Esophagus muscularis mucosa (tissue), 4 donors: ENCODE data around the gene LRRC4C. TPM values are rescaled to one million over a fixed set of nuclear protein-coding genes. Genes with fewer than 3 reads are reported as not detected.
A peak's percentile ranks its signal among the peaks of the same experiment; 100 is the strongest.

ENCODE experiments used
- DNase-seq: peaks from one replicate; pipeline ENCODE4 v3.0.0-alpha.2; 2017; ENCODE audit errors: extremely low spot score
- H3K27ac ChIP-seq, 4 donors: fragments of 200-600 bp; sonication (generic); replicated peaks in 1 of 4; 1 replicate in 3 of 4; 2 replicates in 1 of 4; pipeline ENCODE4 v1.5.1; 2016 to 2019; ENCODE audit warnings: mild to moderate bottlenecking in 1 of 4
- H3K27me3 ChIP-seq, 4 donors: fragments of 200-600 bp; sonication (generic); one replicate each; pipeline versions ENCODE4 v1.5.1 to v1.6.0; 2016 to 2019
- H3K36me3 ChIP-seq, 4 donors: fragments of 200-600 bp; sonication (generic); one replicate each; pipeline ENCODE4 v1.5.1; 2016 to 2019
- H3K4me1 ChIP-seq, 4 donors: fragments of 200-600 bp; sonication (generic); one replicate each; pipeline ENCODE4 v1.5.1; 2016 to 2019
- H3K4me3 ChIP-seq, 4 donors: fragments of 200-600 bp; sonication (generic); 1 replicate in 2 of 4; 2 replicates in 2 of 4; pipeline ENCODE4 v1.5.1; 2016 to 2019; ENCODE audit warnings: mild to moderate bottlenecking in 4 of 4, moderate library complexity in 1 of 4
- H3K9me3 ChIP-seq, 4 donors: fragments of 200-600 bp; sonication (generic); 1 replicate in 3 of 4; 2 replicates in 1 of 4; pipeline ENCODE4 v1.5.1; 2016 to 2019
- CTCF ChIP-seq, 3 experiments: fragments of 200-600 bp in 2 of 3; fragments of 450-650 bp in 1 of 3; sonication (generic) in 2 of 3; IDR thresholded peaks; one replicate each; pipeline ENCODE4 v1.5.1; 2017 to 2019; ENCODE audit warnings: antibody characterized with exemption in 3 of 3, mild to moderate bottlenecking in 2 of 3, moderate library complexity in 1 of 3
- EP300 ChIP-seq: sonication (generic); formaldehyde crosslinking; IDR thresholded peaks from one replicate; pipeline ENCODE4 v1.6.1; 2017; ENCODE audit warnings: antibody characterized with exemption
- POLR2A ChIP-seq: fragments of 450-650 bp; IDR thresholded peaks from one replicate; pipeline ENCODE4 v1.6.1; 2017; ENCODE audit warnings: antibody characterized with exemption, moderate library complexity, mild to moderate bottlenecking, low read depth
- POLR2AphosphoS5 ChIP-seq, 2 donors: sonication (generic); formaldehyde crosslinking; IDR thresholded peaks; one replicate each; pipeline ENCODE4 v1.6.1; 2017; ENCODE audit warnings: antibody characterized with exemption in 2 of 2
- WGBS: methylation state at CpG from one replicate; pipeline ENCODE4 v1.1.5; 2018; 5-methylcytosine and 5-hydroxymethylcytosine counted together
- intact Hi-C: fragments of 100-400 bp; cut with DNase I; formaldehyde crosslinking; loops from one replicate; pipeline ENCODE4 v1.15.1; 2023
- total RNA-seq, 4 donors: library from RNA; depleted of rRNA; stranded (reverse); fragments of >200 nt; gene quantifications; one replicate each; pipeline versions ENCODE4 v1.1.0 to v1.2.1, GENCODE V29; 2016

Gene LRRC4C
- total RNA-seq, 4 donors from 2014 or later, result 1.2 to 4.0 (median 2.2) TPM

- Histone ChIP-seq H3K36me3 (no peaks in the 10 kb centered on the region), H3K4me3 (peak overlapping the region; percentile 57 to 73 (median 59)), H3K9me3 (no peaks in the 10 kb centered on the region), H3K27ac (peak overlapping the region; percentile 57 to 78 (median 71)), H3K4me1 (peaks cover 6 to 15% (median 13%) of the 10 kb centered on the region in 4 donors), H3K27me3 (peaks cover 0 to 42% (median 2%) of the 10 kb centered on the region in 4 donors)
- no peak for DNase-seq
- intact Hi-C loops, result loop anchor here (10.0 kb wide), 1 partner anchor 918 kb away; no protein-coding TSS in a partner anchor
- TF ChIP-seq POLR2AphosphoS5 (IDR thresholded peaks at IDR 0.05), result no peak
- TF ChIP-seq CTCF (IDR thresholded peaks at IDR 0.05), result no peak
- no peak for TF ChIP-seq POLR2A
- TF ChIP-seq EP300, result no peak
- 2% methylated on average over 37 of the region's 37 CpGs for WGBS
Observed at GRCh38 chr11:40292721-40293508, 1166.5 kb downstream of the LRRC4C start.

GRCh38 chr11:40291741-40292140 lies 1167.7 kb downstream of the LRRC4C start:
- H3K27ac ChIP-seq, result no peak overlapping the region
- no peaks in the 10 kb centered on the region for H3K9me3 ChIP-seq
- no peaks in the 10 kb centered on the region for H3K36me3 ChIP-seq
- H3K27me3 ChIP-seq, result peaks cover 0 to 42% (median 2%) of the 10 kb centered on the region in 4 donors
- WGBS, result 68% methylated on average over 7 of the region's 7 CpGs
- TF ChIP-seq POLR2A, result no peak
- TF ChIP-seq EP300, result no peak
- no peak for TF ChIP-seq POLR2AphosphoS5 (IDR thresholded peaks at IDR 0.05)
- no peak for TF ChIP-seq CTCF (IDR thresholded peaks at IDR 0.05)
- no peak for DNase-seq
- H3K4me3 ChIP-seq, result peak overlapping the region; percentile 37 to 59 (median 58)
- intact Hi-C loops, result loop anchor here (10.0 kb wide), 1 partner anchor 917 kb away; no protein-coding TSS in a partner anchor
- H3K4me1 ChIP-seq, result peaks cover 6 to 15% (median 13%) of the 10 kb centered on the region in 4 donors

- peaks cover 6 to 15% (median 13%) of the 10 kb centered on the region in 4 donors for H3K4me1 ChIP-seq
- intact Hi-C loops, result loop anchor here (10.0 kb wide), 1 partner anchor 917 kb away; no protein-coding TSS in a partner anchor
- no peaks in the 10 kb centered on the region for H3K36me3 ChIP-seq
- 79% methylated on average over 3 of the region's 3 CpGs for WGBS
- H3K4me3 ChIP-seq, result peak overlapping the region; percentile 37 to 59 (median 58)
- no peak for TF ChIP-seq POLR2A
- TF ChIP-seq POLR2AphosphoS5 (IDR thresholded peaks at IDR 0.05), result no peak
- no peak for TF ChIP-seq CTCF (IDR thresholded peaks at IDR 0.05)
- no peak for TF ChIP-seq EP300
- peak overlapping the region in 1 of 4 donors; percentile 12 for H3K27ac ChIP-seq
- DNase-seq, result no peak
- no peaks in the 10 kb centered on the region for H3K9me3 ChIP-seq
- peaks cover 0 to 39% (median 2%) of the 10 kb centered on the region in 4 donors for H3K27me3 ChIP-seq
Observed at GRCh38 chr11:40291329-40291728, 1168.1 kb downstream of the LRRC4C start.

- Histone ChIP-seq H3K27ac (no peak overlapping the region), H3K36me3 (no peaks in the 10 kb centered on the region), H3K4me3 (peak overlapping the region in 2 of 4 donors; percentile 59), H3K27me3 (peaks cover 0 to 38% (median 2%) of the 10 kb centered on the region in 4 donors), H3K9me3 (no peaks in the 10 kb centered on the region), H3K4me1 (peaks cover 6 to 15% (median 13%) of the 10 kb centered on the region in 4 donors)
- intact Hi-C loops, result loop anchor here (10.0 kb wide), 1 partner anchor 915 kb away; no protein-coding TSS in a partner anchor
- 35% methylated on average over 2 of the region's 2 CpGs for WGBS
- no peak for TF ChIP-seq CTCF (IDR thresholded peaks at IDR 0.05)
- TF ChIP-seq POLR2AphosphoS5 (IDR thresholded peaks at IDR 0.05), result no peak
- TF ChIP-seq POLR2A, result no peak
- no peak for TF ChIP-seq EP300
- no peak for DNase-seq
Observed at GRCh38 chr11:40290171-40290631, 1169.3 kb downstream of the LRRC4C start.
